ENCODE measurements around the gene RALA.

Gene RALA

DNA sequence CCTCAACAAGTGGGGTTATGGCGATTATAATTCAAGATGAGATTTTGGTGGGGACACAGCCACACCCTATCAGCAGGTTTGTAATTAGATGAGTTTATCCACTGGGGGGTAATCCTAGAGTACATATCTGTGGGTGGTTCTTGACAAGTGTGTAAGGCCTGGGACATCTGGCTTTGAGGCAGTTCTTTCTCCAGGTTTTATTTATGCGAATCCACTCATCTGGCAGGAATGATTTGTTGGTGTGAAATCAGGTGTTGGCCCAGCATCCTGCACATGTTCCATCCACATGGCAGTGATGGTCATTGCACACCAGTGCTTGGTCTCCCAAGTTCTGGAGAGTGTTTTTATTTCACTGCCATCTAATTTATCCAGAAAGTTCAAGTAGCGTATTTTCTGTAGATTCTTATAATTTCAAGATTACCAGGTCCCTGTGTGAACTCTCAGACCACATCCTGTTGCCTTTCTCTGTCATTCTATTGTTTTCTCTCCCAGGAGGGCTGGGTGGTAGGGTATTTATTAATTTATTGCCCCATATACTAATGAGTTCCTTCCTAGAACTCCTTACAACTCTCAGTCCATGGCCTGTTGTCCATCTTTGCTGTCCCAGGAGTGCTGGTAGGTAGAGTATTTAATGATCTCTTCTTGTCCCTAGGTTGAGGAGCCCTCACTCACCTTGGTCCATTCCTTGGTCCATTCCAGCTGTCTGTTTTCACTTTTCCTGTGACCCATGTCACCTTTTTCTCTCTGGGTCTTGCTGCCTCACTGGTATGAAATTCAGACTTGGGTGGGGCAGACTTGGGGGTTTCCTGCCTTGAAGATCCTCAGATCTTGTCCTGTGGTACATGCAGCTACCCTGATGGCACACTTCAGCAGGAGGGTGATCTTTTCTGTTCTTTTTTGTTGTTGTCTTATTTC, 10.4 kb downstream of the RALA start:
- Histone ChIP-seq H2AFZ (ENCODE audit: low read depth, low read length) (no peak overlapping the region), H2AK5ac (ENCODE audit: low read length, severe bottlenecking) (peak overlapping the region; percentile 53), H4K91ac (ENCODE audit: low read length) (no peak overlapping the region), H4K8ac (ENCODE audit: low read length) (no peak overlapping the region), H3K36me3 (ENCODE audit: control insufficient read depth in 1 of 2, insufficient read depth in 2 of 2, low read depth in 1 of 2, low read length in 2 of 2) (peaks cover 7 to 65% of the 10 kb centered on the region in 2 experiments), H2BK15ac (ENCODE audit: low read depth, poor library complexity, severe bottlenecking) (no peak overlapping the region), H3K27me3 (ENCODE audit: control insufficient read depth in 1 of 2, insufficient read depth in 1 of 2, low read length in 2 of 2) (no peaks in the 10 kb centered on the region), H3K9ac (ENCODE audit: low read length) (no peak overlapping the region), H3K4me2 (ENCODE audit: low read length, poor library complexity, severe bottlenecking) (no peak overlapping the region), H2BK12ac (ENCODE audit: low read length in 2 of 2) (peak overlapping the region in 1 of 2 experiments; percentile 2), H3K23ac (ENCODE audit: low read length in 2 of 2) (no peak overlapping the region), H3K9me3 (ENCODE audit: control insufficient read depth, low read length) (no peaks in the 10 kb centered on the region), H3K27ac (ENCODE audit: low read length, poor library complexity, severe bottlenecking) (no peak overlapping the region), H3K4me1 (ENCODE audit: control insufficient read depth, insufficient read depth, low read depth, low read length) (peaks cover 4% of the 10 kb centered on the region), H3K4me3 (ENCODE audit: insufficient read depth in 1 of 2, low read depth in 1 of 2, low read length in 2 of 2) (no peak overlapping the region), H2BK5ac (ENCODE audit: low read depth, low read length, poor library complexity, severe bottlenecking) (no peak overlapping the region), H3K14ac (ENCODE audit: low read length in 2 of 2) (no peak overlapping the region), H3K79me1 (replicated peaks; ENCODE audit: low read length, poor library complexity, severe bottlenecking) (peaks cover 2% of the 10 kb centered on the region), H2BK120ac (ENCODE audit: low read depth, low read length) (no peak overlapping the region), H3K4ac (ENCODE audit: low read depth in 1 of 2, low read length in 2 of 2) (no peak overlapping the region), H3K18ac (ENCODE audit: low read depth in 1 of 2, low read length in 2 of 2) (no peak overlapping the region)
- no peak for DNase-seq
- 75% methylated on average over 2 of the region's 3 CpGs for WGBS

DNA sequence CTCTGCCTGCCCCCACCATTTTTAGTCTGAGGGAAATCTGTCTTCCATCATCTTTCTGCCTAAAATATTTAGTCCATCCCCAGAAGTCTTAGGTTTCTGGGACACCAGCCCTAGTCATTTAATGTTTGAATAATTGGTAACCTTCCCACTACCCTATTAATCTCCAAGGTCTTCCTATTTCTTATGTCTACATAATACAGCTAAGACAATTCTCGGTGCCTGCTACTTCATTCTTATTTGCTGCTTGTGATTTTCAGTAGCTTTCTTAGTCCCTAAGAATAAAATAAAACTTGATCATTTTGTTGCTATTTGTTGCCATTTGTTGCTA, 11.1 kb downstream of the RALA start:
- Histone ChIP-seq H3K79me1 (replicated peaks; ENCODE audit: low read length, poor library complexity, severe bottlenecking) (peaks cover 2% of the 10 kb centered on the region), H3K14ac (ENCODE audit: low read length in 2 of 2) (no peak overlapping the region), H3K36me3 (ENCODE audit: control insufficient read depth in 1 of 2, insufficient read depth in 2 of 2, low read depth in 1 of 2, low read length in 2 of 2) (peaks cover 7 to 62% of the 10 kb centered on the region in 2 experiments), H2BK120ac (ENCODE audit: low read depth, low read length) (no peak overlapping the region), H3K27ac (ENCODE audit: low read length, poor library complexity, severe bottlenecking) (no peak overlapping the region), H3K4ac (ENCODE audit: low read depth in 1 of 2, low read length in 2 of 2) (no peak overlapping the region), H2AK5ac (ENCODE audit: low read length, severe bottlenecking) (no peak overlapping the region), H3K9ac (ENCODE audit: low read length) (no peak overlapping the region), H3K9me3 (ENCODE audit: control insufficient read depth, low read length) (no peaks in the 10 kb centered on the region), H3K4me2 (ENCODE audit: low read length, poor library complexity, severe bottlenecking) (no peak overlapping the region), H3K4me1 (ENCODE audit: control insufficient read depth, insufficient read depth, low read depth, low read length) (peaks cover 4% of the 10 kb centered on the region), H3K23ac (ENCODE audit: low read length in 2 of 2) (no peak overlapping the region), H4K8ac (ENCODE audit: low read length) (no peak overlapping the region), H3K4me3 (ENCODE audit: insufficient read depth in 1 of 2, low read depth in 1 of 2, low read length in 2 of 2) (no peak overlapping the region), H2BK15ac (ENCODE audit: low read depth, poor library complexity, severe bottlenecking) (no peak overlapping the region), H3K18ac (ENCODE audit: low read depth in 1 of 2, low read length in 2 of 2) (no peak overlapping the region), H4K91ac (ENCODE audit: low read length) (no peak overlapping the region), H3K27me3 (ENCODE audit: control insufficient read depth in 1 of 2, insufficient read depth in 1 of 2, low read length in 2 of 2) (no peaks in the 10 kb centered on the region), H2BK12ac (ENCODE audit: low read length in 2 of 2) (peak overlapping the region in 1 of 2 experiments; percentile 2), H2AFZ (ENCODE audit: low read depth, low read length) (no peak overlapping the region), H2BK5ac (ENCODE audit: low read depth, low read length, poor library complexity, severe bottlenecking) (no peak overlapping the region)
- no peak for DNase-seq
- WGBS, result no CpG with 5 or more reads among the region's 1 CpG

DNA sequence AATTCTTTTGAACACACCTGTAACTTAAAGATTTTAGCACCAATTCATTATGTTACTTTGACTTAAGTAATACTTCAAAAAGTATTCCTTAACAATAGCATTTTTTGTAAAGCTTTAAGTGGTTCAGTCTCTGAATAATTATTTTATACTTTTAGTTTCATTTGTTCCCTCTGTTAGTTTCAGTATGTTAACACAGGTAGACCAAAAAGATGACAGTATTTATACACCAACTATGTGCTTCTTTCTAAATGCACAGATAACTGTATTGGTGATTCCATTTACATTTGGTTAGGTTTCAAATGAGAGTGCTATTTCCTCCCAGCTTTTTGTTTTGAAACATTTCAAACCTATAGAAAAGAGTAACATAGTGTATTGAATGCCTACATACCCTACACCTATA, 14.0 kb downstream of the RALA start:
- no peak overlapping the region for H2AK5ac ChIP-seq (ENCODE audit: low read length, severe bottlenecking)
- no peak overlapping the region for H2BK12ac ChIP-seq (ENCODE audit: low read length in 2 of 2)
- H3K18ac ChIP-seq (ENCODE audit: low read depth in 1 of 2, low read length in 2 of 2), result no peak overlapping the region
- H2AFZ ChIP-seq (ENCODE audit: low read depth, low read length), result no peak overlapping the region
- peaks cover 8% of the 10 kb centered on the region for H3K4me1 ChIP-seq (ENCODE audit: control insufficient read depth, insufficient read depth, low read depth, low read length)
- peaks cover 0 to 41% of the 10 kb centered on the region in 2 experiments for H3K36me3 ChIP-seq (ENCODE audit: control insufficient read depth in 1 of 2, insufficient read depth in 2 of 2, low read depth in 1 of 2, low read length in 2 of 2)
- no peak overlapping the region for H3K4me3 ChIP-seq (ENCODE audit: insufficient read depth in 1 of 2, low read depth in 1 of 2, low read length in 2 of 2)
- H2BK15ac ChIP-seq (ENCODE audit: low read depth, poor library complexity, severe bottlenecking), result no peak overlapping the region
- H3K27ac ChIP-seq (ENCODE audit: low read length, poor library complexity, severe bottlenecking), result no peak overlapping the region
- no peak overlapping the region for H3K4me2 ChIP-seq (ENCODE audit: low read length, poor library complexity, severe bottlenecking)
- H4K91ac ChIP-seq (ENCODE audit: low read length), result no peak overlapping the region
- no peak overlapping the region for H3K9ac ChIP-seq (ENCODE audit: low read length)
- H3K23ac ChIP-seq (ENCODE audit: low read length in 2 of 2), result no peak overlapping the region
- H4K8ac ChIP-seq (ENCODE audit: low read length), result no peak overlapping the region
- H3K27me3 ChIP-seq (ENCODE audit: control insufficient read depth in 1 of 2, insufficient read depth in 1 of 2, low read length in 2 of 2), result no peaks in the 10 kb centered on the region
- no peak overlapping the region for H3K4ac ChIP-seq (ENCODE audit: low read depth in 1 of 2, low read length in 2 of 2)
- DNase-seq, result no peak
- no peak overlapping the region for H2BK5ac ChIP-seq (ENCODE audit: low read depth, low read length, poor library complexity, severe bottlenecking)
- no peak overlapping the region for H3K14ac ChIP-seq (ENCODE audit: low read length in 2 of 2)
- H3K79me1 ChIP-seq (replicated peaks; ENCODE audit: low read length, poor library complexity, severe bottlenecking), result peaks cover 3% of the 10 kb centered on the region
- no peak overlapping the region for H2BK120ac ChIP-seq (ENCODE audit: low read depth, low read length)
- no peaks in the 10 kb centered on the region for H3K9me3 ChIP-seq (ENCODE audit: control insufficient read depth, low read length)

DNA sequence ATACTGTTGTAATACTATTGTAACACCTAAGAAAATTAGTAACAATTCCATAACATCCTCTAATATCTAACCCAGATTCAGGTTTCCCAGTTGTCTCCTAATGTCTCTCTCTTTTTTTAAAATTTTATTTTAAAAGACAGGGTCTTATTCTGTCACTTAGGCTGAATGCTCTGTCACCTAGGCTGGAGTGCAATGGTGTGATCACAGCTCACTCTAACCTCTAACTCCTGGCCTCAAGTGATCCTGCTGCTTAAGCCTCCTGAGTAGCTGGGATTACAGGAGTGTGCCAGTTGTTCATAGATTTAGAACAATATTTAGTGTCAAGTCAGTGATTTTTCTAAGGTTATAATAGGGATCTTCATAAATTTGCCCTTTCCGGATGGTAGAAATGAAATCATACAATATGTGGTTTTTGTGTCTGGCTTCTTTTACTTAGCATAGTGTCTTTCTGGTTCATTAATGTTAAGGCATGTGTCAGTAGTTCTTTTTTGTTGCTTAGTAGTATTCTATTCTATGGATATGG, 14.7 kb downstream of the RALA start:
- H3K4me2 ChIP-seq (ENCODE audit: low read length, poor library complexity, severe bottlenecking), result no peak overlapping the region
- no peak overlapping the region for H4K8ac ChIP-seq (ENCODE audit: low read length)
- no peak overlapping the region for H3K4me3 ChIP-seq (ENCODE audit: insufficient read depth in 1 of 2, low read depth in 1 of 2, low read length in 2 of 2)
- no peak overlapping the region for H3K14ac ChIP-seq (ENCODE audit: low read length in 2 of 2)
- no peak overlapping the region for H2AK5ac ChIP-seq (ENCODE audit: low read length, severe bottlenecking)
- H3K27ac ChIP-seq (ENCODE audit: low read length, poor library complexity, severe bottlenecking), result no peak overlapping the region
- no peaks in the 10 kb centered on the region for H3K27me3 ChIP-seq (ENCODE audit: control insufficient read depth in 1 of 2, insufficient read depth in 1 of 2, low read length in 2 of 2)
- H2BK120ac ChIP-seq (ENCODE audit: low read depth, low read length), result no peak overlapping the region
- H2AFZ ChIP-seq (ENCODE audit: low read depth, low read length), result no peak overlapping the region
- H3K36me3 ChIP-seq (ENCODE audit: control insufficient read depth in 1 of 2, insufficient read depth in 2 of 2, low read depth in 1 of 2, low read length in 2 of 2), result peaks cover 0 to 36% of the 10 kb centered on the region in 2 experiments
- no peak overlapping the region for H3K9ac ChIP-seq (ENCODE audit: low read length)
- no peak overlapping the region for H2BK15ac ChIP-seq (ENCODE audit: low read depth, poor library complexity, severe bottlenecking)
- 95% methylated on average over 1 of the region's 1 CpG for WGBS
- H2BK5ac ChIP-seq (ENCODE audit: low read depth, low read length, poor library complexity, severe bottlenecking), result no peak overlapping the region
- H3K23ac ChIP-seq (ENCODE audit: low read length in 2 of 2), result no peak overlapping the region
- no peak overlapping the region for H3K18ac ChIP-seq (ENCODE audit: low read depth in 1 of 2, low read length in 2 of 2)
- no peaks in the 10 kb centered on the region for H3K9me3 ChIP-seq (ENCODE audit: control insufficient read depth, low read length)
- H3K79me1 ChIP-seq (replicated peaks; ENCODE audit: low read length, poor library complexity, severe bottlenecking), result peaks cover 3% of the 10 kb centered on the region
- no peak overlapping the region for H4K91ac ChIP-seq (ENCODE audit: low read length)
- H3K4ac ChIP-seq (ENCODE audit: low read depth in 1 of 2, low read length in 2 of 2), result no peak overlapping the region
- H3K4me1 ChIP-seq (ENCODE audit: control insufficient read depth, insufficient read depth, low read depth, low read length), result peaks cover 8% of the 10 kb centered on the region
- no peak for DNase-seq
- no peak overlapping the region for H2BK12ac ChIP-seq (ENCODE audit: low read length in 2 of 2)
